ENCODE measurements around the gene BCAT1. TPM values are rescaled to one million over a fixed set of nuclear protein-coding genes. Genes with fewer than 3 reads are reported as not detected.

Gene BCAT1
- total RNA-seq, 1 donor, result 453 TPM

- no peak for TF ChIP-seq CTCF (IDR thresholded peaks at IDR 0.05; ENCODE audit: insufficient read depth, low read length)
- no peak overlapping the region for H3K4me3 ChIP-seq (ENCODE audit: low read depth, low read length)
- DNase-seq (ENCODE audit: low read depth), result no peak
Measured at GRCh38 chr12:24835377-24835776, 113.5 kb downstream of the BCAT1 start.

- H3K4me3 ChIP-seq (ENCODE audit: low read depth, low read length), result no peak overlapping the region
- no peak for TF ChIP-seq CTCF (IDR thresholded peaks at IDR 0.05; ENCODE audit: insufficient read depth, low read length)
- DNase-seq (ENCODE audit: low read depth), result no peak
Measured at GRCh38 chr12:24833513-24833912, 115.4 kb downstream of the BCAT1 start.

GRCh38 chr12:24823808-24824515 lies 124.9 kb downstream of the BCAT1 start:
- TF ChIP-seq CTCF (IDR thresholded peaks at IDR 0.05; ENCODE audit: insufficient read depth, low read length), result no peak
- no peak for DNase-seq (ENCODE audit: low read depth)
- no peak overlapping the region for H3K4me3 ChIP-seq (ENCODE audit: low read depth, low read length)

GRCh38 chr12:24822121-24822899 lies 126.6 kb downstream of the BCAT1 start:
- DNase-seq (ENCODE audit: low read depth), result peak; percentile 87
- no peak for TF ChIP-seq CTCF (IDR thresholded peaks at IDR 0.05; ENCODE audit: insufficient read depth, low read length)
- no peak overlapping the region for H3K4me3 ChIP-seq (ENCODE audit: low read depth, low read length)

GRCh38 chr12:24821691-24822090 lies 127.2 kb downstream of the BCAT1 start:
- no peak overlapping the region for H3K4me3 ChIP-seq (ENCODE audit: low read depth, low read length)
- TF ChIP-seq CTCF (IDR thresholded peaks at IDR 0.05; ENCODE audit: insufficient read depth, low read length), result no peak
- peak; percentile 33 for DNase-seq (ENCODE audit: low read depth)

GRCh38 chr12:24820872-24821271 lies 128.0 kb downstream of the BCAT1 start:
- TF ChIP-seq CTCF (IDR thresholded peaks at IDR 0.05; ENCODE audit: insufficient read depth, low read length), result no peak
- no peak overlapping the region for H3K4me3 ChIP-seq (ENCODE audit: low read depth, low read length)
- DNase-seq (ENCODE audit: low read depth), result peak; percentile 81
